ENCODE results near the gene BORCS8.
"Not testable (repeated sequence)": the region's sequence is repeated elsewhere in the genome, so short reads cannot be mapped to it uniquely, and the experiment has no call there.

BORCS8 gene

GRCh38 chr19:19192078-19192882 lies at the start of gene BORCS8, which contains the start of gene RFXANK:
BORCS8 (minus strand) TSS chr19:19192152; CDS start chr19:19192117, 35 bp downstream.
RFXANK (plus strand) TSS chr19:19192258; CDS start chr19:19193947, 1,689 bp downstream.
- DNase-seq (ENCODE audit: low spot score) = peak; percentile 99

DNA sequence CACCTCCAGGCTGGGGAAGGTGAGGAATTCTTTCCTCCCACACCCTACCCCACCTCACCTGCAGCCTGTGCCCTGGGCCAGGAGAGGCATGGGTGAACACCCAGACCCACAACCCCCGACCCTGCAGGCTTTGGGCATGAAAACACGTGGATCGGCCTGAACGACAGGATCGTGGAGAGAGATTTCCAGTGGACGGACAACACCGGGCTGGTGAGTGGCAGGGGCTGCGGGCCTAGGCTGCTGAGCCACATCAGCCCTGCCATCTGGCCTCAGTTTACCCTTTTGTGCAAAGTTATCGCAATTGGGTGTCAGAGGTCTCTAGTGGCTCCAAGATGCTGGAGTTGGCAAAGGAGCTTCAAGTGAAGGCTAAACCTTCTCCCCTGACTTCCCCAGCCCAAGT lies 48.5 kb upstream of the BORCS8 start:
- no peak for DNase-seq (ENCODE audit: low spot score)

DNA sequence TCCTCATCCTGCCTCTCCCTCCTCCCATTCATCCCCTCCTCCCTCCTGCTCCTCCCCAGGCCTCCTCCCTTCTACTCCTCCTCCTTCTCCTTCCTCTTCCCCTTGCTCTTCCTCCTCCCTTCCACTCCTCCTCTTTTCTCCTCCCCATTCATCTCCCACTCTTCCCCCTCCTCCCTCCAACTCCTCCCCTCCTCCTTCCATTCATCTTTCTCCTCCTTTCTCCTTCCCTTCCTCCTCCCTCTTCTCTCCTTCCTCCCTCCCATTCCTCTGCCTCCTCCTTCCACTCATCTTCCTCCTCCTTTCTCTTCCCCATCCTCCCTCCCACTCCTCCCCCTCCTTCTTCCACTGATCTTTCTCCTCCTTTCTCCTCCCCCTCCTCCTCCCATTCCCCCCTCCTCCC lies 47.7 kb upstream of the BORCS8 start:
- DNase-seq (ENCODE audit: low spot score) = no peak

DNA sequence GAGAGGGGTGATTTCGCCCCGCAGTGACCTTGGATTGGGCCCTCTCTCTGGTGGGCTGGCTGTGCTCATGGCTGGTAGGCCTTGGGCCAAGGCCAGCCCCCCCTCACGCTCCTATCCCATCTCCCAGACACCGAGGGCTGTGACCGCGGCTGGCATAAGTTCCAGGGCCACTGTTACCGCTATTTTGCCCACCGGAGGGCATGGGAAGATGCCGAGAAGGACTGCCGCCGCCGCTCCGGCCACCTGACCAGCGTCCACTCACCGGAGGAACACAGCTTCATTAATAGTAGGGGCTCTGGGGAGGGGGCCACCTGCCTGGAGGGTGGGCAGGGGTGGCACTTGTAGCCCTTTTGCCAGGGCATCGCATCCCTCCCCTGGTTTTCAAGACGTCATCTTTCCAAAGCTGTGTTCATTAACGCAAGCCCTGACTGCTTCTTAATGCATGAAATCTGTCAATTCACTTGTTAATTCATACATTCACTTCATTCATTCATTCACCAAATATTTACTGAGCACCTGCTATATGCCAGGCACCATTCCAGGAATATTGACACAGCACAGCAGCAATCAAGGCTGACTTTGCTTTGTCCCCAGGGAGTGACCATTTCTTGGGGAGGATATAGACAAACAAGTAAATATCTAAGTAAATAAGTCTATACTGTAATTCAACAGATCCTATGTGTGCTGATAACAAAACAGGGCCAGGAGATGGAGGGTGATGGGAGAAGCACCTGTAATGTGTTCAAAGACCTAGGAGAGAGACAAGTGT lies 46.4 kb upstream of the BORCS8 start:
- no peak for DNase-seq (ENCODE audit: low spot score)

- no peak for DNase-seq (ENCODE audit: low spot score)
Observed at GRCh38 chr19:19236173-19236572, 44.2 kb upstream of the BORCS8 start.

GRCh38 chr19:19234220-19234816 lies 42.4 kb upstream of the BORCS8 start:
- DNase-seq (ENCODE audit: low spot score) = no peak

GRCh38 chr19:19232261-19232721 lies 40.3 kb upstream of the BORCS8 start:
- DNase-seq (ENCODE audit: low spot score) = no peak

GRCh38 chr19:19230999-19231398 lies 39.0 kb upstream of the BORCS8 start:
- DNase-seq (ENCODE audit: low spot score) = no peak

GRCh38 chr19:19229701-19230100 lies 37.7 kb upstream of the BORCS8 start:
- DNase-seq (ENCODE audit: low spot score) = no peak

DNA sequence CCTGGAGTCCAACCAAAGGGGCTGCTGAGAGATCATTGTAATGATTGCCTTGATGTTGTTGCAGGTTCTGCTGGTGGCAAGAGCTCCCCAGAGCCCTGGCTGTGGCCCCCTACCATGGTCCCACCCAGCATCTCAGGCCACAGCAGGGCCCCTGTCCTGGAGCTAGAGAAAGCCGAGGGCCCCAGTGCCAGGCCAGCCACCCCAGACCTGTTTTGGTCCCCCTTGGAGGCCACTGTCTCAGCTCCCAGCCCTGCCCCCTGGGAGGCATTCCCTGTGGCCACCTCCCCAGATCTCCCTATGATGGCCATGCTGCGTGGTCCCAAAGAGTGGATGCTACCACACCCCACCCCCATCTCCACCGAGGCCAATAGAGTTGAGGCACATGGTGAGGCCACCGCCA lies 35.3 kb upstream of the BORCS8 start:
- DNase-seq (ENCODE audit: low spot score) = no peak

- DNase-seq (ENCODE audit: low spot score) = no peak
Observed at GRCh38 chr19:19226663-19227062, 34.7 kb upstream of the BORCS8 start.

DNA sequence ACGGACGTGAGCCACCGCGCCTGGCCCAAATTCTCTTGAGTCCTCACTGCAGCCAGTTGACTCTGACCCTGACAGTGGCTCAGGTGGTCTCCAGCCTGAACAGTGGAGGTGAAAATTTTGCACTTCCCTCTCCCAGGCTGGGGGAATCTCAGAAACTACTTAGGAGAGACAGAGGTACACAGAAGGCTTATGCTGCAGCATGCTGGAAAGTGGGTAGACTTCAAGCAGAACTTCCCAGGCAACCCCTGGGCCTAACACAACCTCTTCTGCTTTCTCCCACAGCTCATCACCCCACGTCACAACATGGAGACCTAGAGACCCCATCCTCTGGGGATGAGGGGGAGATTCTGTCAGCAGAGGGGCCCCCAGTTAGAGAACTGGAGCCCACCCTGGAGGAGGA lies 34.3 kb upstream of the BORCS8 start:
- no peak for DNase-seq (ENCODE audit: low spot score)

GRCh38 chr19:19224852-19225494 lies 33.0 kb upstream of the BORCS8 start:
- peak; percentile 100 for DNase-seq (ENCODE audit: low spot score)

- DNase-seq (ENCODE audit: low spot score) = no peak
Observed at GRCh38 chr19:19224150-19224851, 32.3 kb upstream of the BORCS8 start.

GRCh38 chr19:19223636-19224035 lies 31.7 kb upstream of the BORCS8 start:
- no peak for DNase-seq (ENCODE audit: low spot score)

GRCh38 chr19:19223060-19223459 lies 31.1 kb upstream of the BORCS8 start:
- no peak for DNase-seq (ENCODE audit: low spot score)

DNA sequence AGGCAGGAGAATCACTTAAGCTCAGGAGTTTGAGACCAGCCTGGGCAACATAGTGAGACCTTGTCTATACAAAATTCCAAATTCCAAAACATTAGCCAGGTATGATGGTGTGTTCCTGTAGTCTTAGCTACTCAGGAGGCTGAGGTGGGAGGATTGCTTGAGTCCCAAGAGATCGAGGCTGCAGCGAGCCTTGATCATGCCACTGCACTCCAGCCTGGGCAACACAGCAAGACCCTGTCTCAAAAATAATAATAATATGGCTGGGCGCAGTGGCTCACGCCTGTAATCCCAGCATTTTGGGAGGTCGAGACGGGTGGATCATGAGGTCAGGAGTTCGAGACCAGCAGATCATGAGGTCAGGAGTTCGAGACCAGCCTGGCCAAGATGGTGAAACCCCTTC lies 29.0 kb upstream of the BORCS8 start:
- not testable (repeated sequence) for DNase-seq (ENCODE audit: low spot score)

DNA sequence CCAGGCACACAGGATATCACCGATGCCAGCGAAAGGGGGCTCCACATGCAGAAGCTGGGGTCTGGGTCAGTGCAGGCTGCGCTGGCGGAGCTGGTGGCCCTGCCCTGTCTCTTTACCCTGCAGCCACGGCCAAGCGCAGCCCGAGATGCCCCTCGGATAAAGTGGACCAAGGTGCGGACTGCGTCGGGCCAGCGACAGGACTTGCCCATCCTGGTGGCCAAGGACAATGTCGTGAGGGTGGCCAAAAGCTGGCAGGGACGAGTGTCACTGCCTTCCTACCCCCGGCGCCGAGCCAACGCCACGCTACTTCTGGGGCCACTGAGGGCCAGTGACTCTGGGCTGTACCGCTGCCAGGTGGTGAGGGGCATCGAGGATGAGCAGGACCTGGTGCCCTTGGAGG lies 27.0 kb upstream of the BORCS8 start:
- DNase-seq (ENCODE audit: low spot score) = no peak

- no peak for DNase-seq (ENCODE audit: low spot score)
Observed at GRCh38 chr19:19217099-19217498, 25.1 kb upstream of the BORCS8 start.

DNA sequence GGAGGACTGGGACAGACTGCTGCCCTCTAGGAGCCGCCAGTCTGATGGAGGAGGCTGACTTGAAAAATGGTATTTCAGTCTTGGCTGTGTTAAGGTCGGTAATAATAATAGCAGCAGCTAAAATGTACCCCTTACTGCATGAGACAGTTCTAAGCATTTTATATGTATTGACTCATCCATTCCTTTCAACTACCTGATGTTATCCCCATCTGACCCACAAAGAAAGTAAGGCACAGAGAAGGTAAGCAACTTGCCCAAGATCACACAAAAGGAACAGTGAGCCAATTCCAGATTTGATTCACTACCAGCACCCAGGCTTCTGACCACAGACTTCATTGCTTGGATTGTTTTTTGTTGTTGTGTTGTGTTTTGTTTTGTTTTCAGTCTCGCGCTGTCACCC lies 23.8 kb upstream of the BORCS8 start:
- DNase-seq (ENCODE audit: low spot score) = no peak

GRCh38 chr19:19214892-19215291 lies 22.9 kb upstream of the BORCS8 start:
- peak; percentile 90 for DNase-seq (ENCODE audit: low spot score)

- DNase-seq (ENCODE audit: low spot score) = no peak
Observed at GRCh38 chr19:19214159-19214490, 22.2 kb upstream of the BORCS8 start.
